HS-5 (cell line): ENCODE results near the gene ENOX1.

ENCODE experiments used
- DNase-seq: peaks from one replicate; pipeline ENCODE4 v3.0.0-alpha.2; 2012; ENCODE audit warnings: low read depth

ENOX1 gene

GRCh38 chr13:43245374-43245964 lies 541.3 kb downstream of the ENOX1 start:
- no peak for DNase-seq

GRCh38 chr13:43244481-43244880 lies 542.3 kb downstream of the ENOX1 start:
- no peak for DNase-seq

GRCh38 chr13:43243711-43244110 lies 543.1 kb downstream of the ENOX1 start:
- no peak for DNase-seq

- DNase-seq, result no peak
Measured at GRCh38 chr13:43242040-43242439, 544.7 kb downstream of the ENOX1 start.

GRCh38 chr13:43240278-43240677 lies 546.5 kb downstream of the ENOX1 start:
- no peak for DNase-seq

GRCh38 chr13:43239275-43239840 lies 547.4 kb downstream of the ENOX1 start:
- DNase-seq, result no peak

- DNase-seq, result no peak
Measured at GRCh38 chr13:43238341-43239083, 548.3 kb downstream of the ENOX1 start.

- DNase-seq, result no peak
Measured at GRCh38 chr13:43237616-43238015, 549.2 kb downstream of the ENOX1 start.

GRCh38 chr13:43235028-43235427 lies 551.7 kb downstream of the ENOX1 start:
- no peak for DNase-seq

- peak; percentile 63 for DNase-seq
Measured at GRCh38 chr13:43232873-43233265, 553.9 kb downstream of the ENOX1 start.

- no peak for DNase-seq
Measured at GRCh38 chr13:43232144-43232872, 554.5 kb downstream of the ENOX1 start.

GRCh38 chr13:43230989-43231388 lies 555.8 kb downstream of the ENOX1 start:
- DNase-seq, result no peak

GRCh38 chr13:43229506-43229905 lies 557.3 kb downstream of the ENOX1 start:
- no peak for DNase-seq

GRCh38 chr13:43227721-43228120 lies 559.1 kb downstream of the ENOX1 start:
- DNase-seq, result no peak

GRCh38 chr13:43223216-43223615 lies 563.6 kb downstream of the ENOX1 start:
- no peak for DNase-seq

GRCh38 chr13:43222086-43222485 lies 564.7 kb downstream of the ENOX1 start:
- no peak for DNase-seq

- DNase-seq, result no peak
Measured at GRCh38 chr13:43221611-43222010, 565.2 kb downstream of the ENOX1 start.

GRCh38 chr13:43220873-43221595 lies 565.7 kb downstream of the ENOX1 start:
- no peak for DNase-seq

GRCh38 chr13:43214124-43214523 lies 572.6 kb downstream of the ENOX1 start:
- DNase-seq, result no peak

- DNase-seq, result no peak
Measured at GRCh38 chr13:43206838-43207237, 579.9 kb downstream of the ENOX1 start.

- DNase-seq, result no peak
Measured at GRCh38 chr13:43205416-43205815, 581.4 kb downstream of the ENOX1 start.

- DNase-seq, result no peak
Measured at GRCh38 chr13:43204591-43204990, 582.2 kb downstream of the ENOX1 start.
